ENCODE results near the gene CCNQ. TPM values are rescaled to one million over a fixed set of nuclear protein-coding genes. Genes with fewer than 3 reads are reported as not detected.

CCNQ gene
- total and polyA plus RNA-seq, 2 of the 8 experiments (the other 6 are each of a cell fraction or from before 2014, with no cell fraction given), result 16.6 to 32.1 TPM

DNA sequence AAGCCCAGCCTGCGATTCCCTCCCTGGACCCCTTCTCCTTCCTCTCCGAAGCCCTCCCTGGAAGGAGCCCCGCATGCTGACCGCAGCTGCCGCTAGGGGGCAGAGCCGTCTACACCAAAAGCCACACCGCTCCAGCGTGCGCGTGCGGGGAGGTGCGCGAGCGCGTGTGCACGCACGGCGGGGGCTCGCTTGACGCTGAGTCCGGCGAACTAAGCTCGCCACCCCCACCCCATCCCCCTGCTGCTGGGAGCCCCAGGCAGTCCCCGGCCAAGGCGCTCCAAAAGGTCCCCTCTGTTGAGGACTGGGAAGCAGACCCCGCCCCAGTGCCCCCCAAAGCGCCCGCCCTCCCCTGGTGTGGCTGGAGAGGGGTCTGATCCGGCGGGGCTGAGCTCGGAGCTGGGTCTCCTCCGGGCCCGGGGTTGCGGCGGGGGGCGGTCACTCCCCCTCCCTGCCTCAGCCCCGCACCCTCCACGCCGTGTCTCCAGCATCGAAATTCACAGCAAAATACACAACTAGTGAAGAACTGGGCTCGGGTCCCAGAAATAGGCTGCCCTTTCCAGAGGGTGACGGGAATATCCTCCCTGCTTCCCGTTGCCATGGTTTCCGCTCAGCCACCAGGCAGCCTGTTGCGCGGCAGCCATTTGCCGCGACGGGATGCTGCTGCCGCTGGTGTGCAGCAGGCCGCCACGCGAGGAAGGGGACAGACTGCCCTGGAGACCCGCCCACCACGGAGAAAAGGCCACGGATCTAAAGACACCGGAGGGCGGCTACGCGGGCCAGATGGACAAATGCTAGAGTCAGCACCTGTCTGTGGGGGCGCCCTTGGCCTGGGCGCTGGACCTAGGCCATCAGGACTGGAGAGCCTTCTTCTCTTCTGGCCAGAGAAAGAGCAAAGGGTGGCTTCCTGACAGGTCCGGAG, 11.2 kb upstream of the CCNQ start:
- Histone ChIP-seq H3K18ac (ENCODE audit: extremely low read depth, low read length) (no peak overlapping the region), H4K91ac (replicated peaks; ENCODE audit: insufficient read length, low read length) (no peak overlapping the region), H2AK5ac (ENCODE audit: low read depth, low read length) (no peak overlapping the region), H3K4me1 (replicated peaks in 1 of 4; ENCODE audit: control insufficient read depth in 3 of 4, insufficient read depth in 4 of 4, low read length in 3 of 4) (no peaks in the 10 kb centered on the region), H3K27me3 (replicated peaks in 1 of 4; ENCODE audit: control insufficient read depth in 3 of 4, extremely low read depth in 1 of 4, insufficient read depth in 3 of 4, low read length in 3 of 4) (peaks cover 0 to 11% (median 8%) of the 10 kb centered on the region in 4 experiments; a peak in 6 of 7 replicates), H3K4me3 (ENCODE audit: extremely low read depth in 1 of 4, insufficient read depth in 2 of 4, low read depth in 3 of 4, low read length in 4 of 4) (peak overlapping the region in 3 of 4 experiments; percentile 29 to 51 (median 33); a peak in 6 of 8 replicates), H2AFZ (ENCODE audit: low read length) (no peak overlapping the region), H3K4me2 (ENCODE audit: insufficient read depth in 1 of 2, low read depth in 2 of 2, low read length in 2 of 2) (peak overlapping the region; percentile 2 to 63; a peak in 3 of 4 replicates), H3K9me3 (ENCODE audit: insufficient read depth in 2 of 2, low read depth in 1 of 2, low read length in 1 of 2) (no peaks in the 10 kb centered on the region), H3K9ac (replicated peaks in 1 of 4; ENCODE audit: extremely low read depth in 1 of 4, low read depth in 3 of 4, low read length in 3 of 4) (no peak overlapping the region), H3K23me2 (ENCODE audit: low read depth, low read length) (no peaks in the 10 kb centered on the region), H2BK5ac (ENCODE audit: low read depth, low read length) (no peak overlapping the region), H4K8ac (ENCODE audit: extremely low read depth, insufficient read depth, low read length) (0 out of 2 replicates have a peak overlapping the region, but pooled peaks have one; percentile 25), H3K27ac (ENCODE audit: low read depth, low read length) (no peak overlapping the region), H3K36me3 (ENCODE audit: control insufficient read depth in 2 of 4, insufficient read depth in 4 of 4, low read length in 3 of 4) (no peaks in the 10 kb centered on the region), H3K56ac (replicated peaks; ENCODE audit: insufficient read length, low read depth, low read length) (no peak overlapping the region), H2BK120ac (replicated peaks; ENCODE audit: low read depth, low read length) (no peak overlapping the region), H2BK15ac (ENCODE audit: low read length) (no peak overlapping the region), H3K4ac (replicated peaks; ENCODE audit: insufficient read length, low read depth, low read length) (no peak overlapping the region), H3K79me2 (ENCODE audit: control insufficient read depth in 1 of 2, insufficient read depth in 2 of 2, low read length in 2 of 2) (no peaks in the 10 kb centered on the region), H3K23ac (ENCODE audit: insufficient read length) (no peak overlapping the region), H3K79me1 (ENCODE audit: low read depth, low read length) (no peaks in the 10 kb centered on the region), H2BK20ac (ENCODE audit: low read length) (no peak overlapping the region), H4K5ac (ENCODE audit: insufficient read length, low read depth, low read length) (no peak overlapping the region), H4K20me1 (replicated peaks in 1 of 2; ENCODE audit: control insufficient read depth in 1 of 2, insufficient read depth in 2 of 2, low read length in 2 of 2) (no peaks in the 10 kb centered on the region), H2BK12ac (ENCODE audit: low read depth, low read length) (no peak overlapping the region), H3K14ac (ENCODE audit: insufficient read length) (no peak overlapping the region)
- DNase-seq (ENCODE audit: low read depth in 1 of 2, low spot score in 2 of 2) (peak in 1 of 2 experiments; percentile 89), FAIRE-seq (no peak)
- CTCF ChIA-PET (ENCODE audit: partially characterized antibody), result interaction anchor here (0.6 to 8.9 kb wide), 23 partner anchors 9 to 1374 kb away, joined by 3 to 130 read pairs (median 4); partner anchors contain the start of genes CCNQ and DUSP9
- POLR2A ChIA-PET (ENCODE audit: partially characterized antibody), result interaction anchor here (0.7 to 1.4 kb wide), 2 partner anchors 11 to 14 kb away, joined by 3 read pairs; no protein-coding TSS in a partner anchor
- 14% methylated on average over 27 of the region's 63 CpGs; no CpG with 5 or more reads in 1 of the 2 experiments for WGBS, 2 experiments (ENCODE audit: extremely low coverage in 1 of 2, insufficient coverage in 1 of 2, insufficient read length in 1 of 2, insufficient replicate concordance in 2 of 2, low coverage in 1 of 2, low lambda C conversion rate in 2 of 2, missing lambda C conversion rate in 1 of 2)
- TF ChIP-seq, protein P1, sequence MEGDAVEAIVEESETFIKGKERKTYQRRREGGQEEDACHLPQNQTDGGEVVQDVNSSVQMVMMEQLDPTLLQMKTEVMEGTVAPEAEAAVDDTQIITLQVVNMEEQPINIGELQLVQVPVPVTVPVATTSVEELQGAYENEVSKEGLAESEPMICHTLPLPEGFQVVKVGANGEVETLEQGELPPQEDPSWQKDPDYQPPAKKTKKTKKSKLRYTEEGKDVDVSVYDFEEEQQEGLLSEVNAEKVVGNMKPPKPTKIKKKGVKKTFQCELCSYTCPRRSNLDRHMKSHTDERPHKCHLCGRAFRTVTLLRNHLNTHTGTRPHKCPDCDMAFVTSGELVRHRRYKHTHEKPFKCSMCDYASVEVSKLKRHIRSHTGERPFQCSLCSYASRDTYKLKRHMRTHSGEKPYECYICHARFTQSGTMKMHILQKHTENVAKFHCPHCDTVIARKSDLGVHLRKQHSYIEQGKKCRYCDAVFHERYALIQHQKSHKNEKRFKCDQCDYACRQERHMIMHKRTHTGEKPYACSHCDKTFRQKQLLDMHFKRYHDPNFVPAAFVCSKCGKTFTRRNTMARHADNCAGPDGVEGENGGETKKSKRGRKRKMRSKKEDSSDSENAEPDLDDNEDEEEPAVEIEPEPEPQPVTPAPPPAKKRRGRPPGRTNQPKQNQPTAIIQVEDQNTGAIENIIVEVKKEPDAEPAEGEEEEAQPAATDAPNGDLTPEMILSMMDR (IDR thresholded peaks at IDR 0.05; ENCODE audit: control extremely low read depth in 1 of 3, insufficient read depth in 1 of 3, low read depth in 1 of 3, low read length in 3 of 3), result peak in 2 of 3 experiments; percentile 83 to 87; a peak in 3 of 4 replicates
- TF ChIP-seq SP1 (IDR thresholded peaks at IDR 0.05; ENCODE audit: low read depth, low read length), result no peak
- TF ChIP-seq RAD21 (IDR thresholded peaks at IDR 0.05 in 1 of 2, conservative IDR thresholded peaks at IDR 0.05 in 1 of 2; ENCODE audit: low read depth in 2 of 2, low read length in 2 of 2), result peak; percentile 66 to 76
- no peak for TF ChIP-seq SIX5 (IDR thresholded peaks at IDR 0.05; ENCODE audit: low read depth, low read length)
- peak; percentile 49; the same call in 1 of the 2 replicates for TF ChIP-seq CREB1 (IDR thresholded peaks at IDR 0.05)
- no peak for TF ChIP-seq BRCA1 (IDR thresholded peaks at IDR 0.05; ENCODE audit: low read depth, low read length)
- no peak for TF ChIP-seq KDM5A (IDR thresholded peaks at IDR 0.05; ENCODE audit: low read length)
- TF ChIP-seq BCL11A (IDR thresholded peaks at IDR 0.05; ENCODE audit: low read depth in 2 of 2, low read length in 2 of 2), result no peak
- peak; percentile 57; the same call in 1 of the 2 replicates for TF ChIP-seq YY1 (IDR thresholded peaks at IDR 0.05; ENCODE audit: low read depth, low read length)

All from H1 (cell line).